OCI-LY3 (cell line): ENCODE results near the gene JAKMIP2.

Experiments used
- H2AFZ ChIP-seq: fragments of 200-600, 300-600 bp; shearing (Covaris generic); 2 replicates; pipeline ENCODE4 v1.6.0; 2014; ENCODE audit warnings: antibody characterized with exemption, low read depth, low read length
- H3K27ac ChIP-seq: fragments of 200-600, 300-600 bp; sonication (generic); 2 replicates; pipeline ENCODE4 v1.5.1; 2014; ENCODE audit warnings: mild to moderate bottlenecking, low read length, moderate library complexity, mixed read lengths
- H3K27me3 ChIP-seq: fragments of 200-600, 300-600 bp; sonication (generic); 2 replicates; pipeline ENCODE4 v1.6.1; 2014; ENCODE audit warnings: low read depth, low read length, mixed read lengths
- H3K36me3 ChIP-seq: fragments of 200-600, 300-600 bp; sonication (generic); replicated peaks from 2 replicates; pipeline ENCODE3; 2014; ENCODE audit warnings: low read depth, low read length, mixed read lengths
- H3K4me1 ChIP-seq: fragments of 300-600, 200-600 bp; sonication (generic); 2 replicates; pipeline ENCODE4 v1.6.1; 2014; ENCODE audit warnings: low read length, mixed read lengths
- H3K4me2 ChIP-seq: fragments of 200-600, 300-600 bp; sonication (generic); 2 replicates; pipeline ENCODE4 v1.6.1; 2014; ENCODE audit warnings: low read length, mixed read lengths
- H3K4me3 ChIP-seq: fragments of 300-600, 200-600 bp; sonication (generic); 2 replicates; pipeline ENCODE4 v1.5.1; 2014; ENCODE audit warnings: antibody characterized with exemption, mild to moderate bottlenecking, low read length, moderate library complexity
- H3K79me2 ChIP-seq: fragments of 300-600, 200-600 bp; shearing (Covaris generic); 2 replicates; pipeline ENCODE4 v1.6.1; 2014; ENCODE audit warnings: mild to moderate bottlenecking, low read length, mixed read lengths
- H3K9ac ChIP-seq: fragments of 300-600, 200-600 bp; shearing (Covaris generic); 2 replicates; pipeline ENCODE4 v1.6.0; 2014; ENCODE audit warnings: mild to moderate bottlenecking, low read length, moderate library complexity
- H3K9me3 ChIP-seq: fragments of 200-600, 300-600 bp; shearing (Covaris generic); 2 replicates; pipeline ENCODE4 v1.6.1; 2014; ENCODE audit warnings: low read length, mixed read lengths; ENCODE audit not compliant: insufficient read depth
- H4K20me1 ChIP-seq: fragments of 200-600, 300-600 bp; sonication (generic); 2 replicates; pipeline ENCODE4 v1.6.1; 2016; ENCODE audit warnings: low read length, mixed read lengths; ENCODE audit not compliant: insufficient read depth
- CTCF ChIP-seq: fragments of 200-600, 300-600 bp; sonication (generic); IDR thresholded peaks from 2 replicates; pipeline ENCODE4 v1.5.1; 2014; ENCODE audit warnings: antibody characterized with exemption, low read length, low read depth
- EZH2phosphoT487 ChIP-seq: fragments of 200-600 bp; shearing (Covaris generic); IDR thresholded peaks from 2 replicates; pipeline ENCODE4 v1.6.1; 2018; ENCODE audit warnings: antibody characterized with exemption, mixed run types, low read depth

JAKMIP2 gene

GRCh38 chr5:147742151-147742550 lies 40.4 kb downstream of the JAKMIP2 start:
- TF ChIP-seq EZH2phosphoT487 (no peak), CTCF (no peak)
- H3K9ac ChIP-seq, result no peak overlapping the region

GRCh38 chr5:147740864-147741263 lies 41.7 kb downstream of the JAKMIP2 start:
- Histone ChIP-seq H3K27me3 (peaks cover 5% of the 10 kb centered on the region; the same call in 1 of the 2 replicates), H3K9ac (no peak overlapping the region), H4K20me1 (no peaks in the 10 kb centered on the region), H3K4me1 (no peaks in the 10 kb centered on the region), H3K4me2 (no peak overlapping the region), H3K4me3 (no peak overlapping the region), H2AFZ (no peak overlapping the region), H3K79me2 (no peaks in the 10 kb centered on the region), H3K36me3 (no peaks in the 10 kb centered on the region), H3K9me3 (no peaks in the 10 kb centered on the region), H3K27ac (no peak overlapping the region)
- TF ChIP-seq CTCF, result no peak
- TF ChIP-seq EZH2phosphoT487, result no peak

More at GRCh38 chr5:147742151-147742550, 40.4 kb downstream of the JAKMIP2 start:
- H3K4me2 ChIP-seq, result no peak overlapping the region
- H3K36me3 ChIP-seq, result no peaks in the 10 kb centered on the region
- no peak overlapping the region for H3K27ac ChIP-seq
- H3K9me3 ChIP-seq, result no peaks in the 10 kb centered on the region
- peaks cover 5% of the 10 kb centered on the region; the same call in 1 of the 2 replicates for H3K27me3 ChIP-seq
- H3K4me1 ChIP-seq, result no peaks in the 10 kb centered on the region
- no peaks in the 10 kb centered on the region for H3K79me2 ChIP-seq
- no peak overlapping the region for H3K4me3 ChIP-seq
- no peaks in the 10 kb centered on the region for H4K20me1 ChIP-seq
- no peak overlapping the region for H2AFZ ChIP-seq

- no peak for TF ChIP-seq EZH2phosphoT487
- TF ChIP-seq CTCF, result no peak
- H3K4me3 ChIP-seq, result no peak overlapping the region
- H3K27me3 ChIP-seq, result peaks cover 5% of the 10 kb centered on the region; the same call in 1 of the 2 replicates
- H3K79me2 ChIP-seq, result no peaks in the 10 kb centered on the region
- H3K36me3 ChIP-seq, result no peaks in the 10 kb centered on the region
- H3K9ac ChIP-seq, result no peak overlapping the region
- H3K27ac ChIP-seq, result no peak overlapping the region
- H3K9me3 ChIP-seq, result no peaks in the 10 kb centered on the region
- H3K4me2 ChIP-seq, result no peak overlapping the region
- H2AFZ ChIP-seq, result no peak overlapping the region
- no peaks in the 10 kb centered on the region for H3K4me1 ChIP-seq
- H4K20me1 ChIP-seq, result no peaks in the 10 kb centered on the region
These were observed 44.6 kb downstream of the JAKMIP2 start for GRCh38 chr5:147737921-147738320.

- Histone ChIP-seq H3K36me3 (no peaks in the 10 kb centered on the region), H3K4me2 (no peak overlapping the region), H3K9me3 (no peaks in the 10 kb centered on the region), H2AFZ (no peak overlapping the region), H3K4me3 (no peak overlapping the region), H3K27me3 (no peaks in the 10 kb centered on the region), H4K20me1 (no peaks in the 10 kb centered on the region), H3K4me1 (no peaks in the 10 kb centered on the region), H3K79me2 (no peaks in the 10 kb centered on the region), H3K9ac (no peak overlapping the region), H3K27ac (no peak overlapping the region)
- TF ChIP-seq CTCF, result no peak
These were observed 46.9 kb downstream of the JAKMIP2 start for GRCh38 chr5:147735621-147736125.
